Measurements from ENCODE around the gene RASAL3.
"Not testable (repeated sequence)": the region's sequence is repeated elsewhere in the genome, so short reads cannot be mapped to it uniquely, and the experiment has no call there.

RASAL3 gene

DNA sequence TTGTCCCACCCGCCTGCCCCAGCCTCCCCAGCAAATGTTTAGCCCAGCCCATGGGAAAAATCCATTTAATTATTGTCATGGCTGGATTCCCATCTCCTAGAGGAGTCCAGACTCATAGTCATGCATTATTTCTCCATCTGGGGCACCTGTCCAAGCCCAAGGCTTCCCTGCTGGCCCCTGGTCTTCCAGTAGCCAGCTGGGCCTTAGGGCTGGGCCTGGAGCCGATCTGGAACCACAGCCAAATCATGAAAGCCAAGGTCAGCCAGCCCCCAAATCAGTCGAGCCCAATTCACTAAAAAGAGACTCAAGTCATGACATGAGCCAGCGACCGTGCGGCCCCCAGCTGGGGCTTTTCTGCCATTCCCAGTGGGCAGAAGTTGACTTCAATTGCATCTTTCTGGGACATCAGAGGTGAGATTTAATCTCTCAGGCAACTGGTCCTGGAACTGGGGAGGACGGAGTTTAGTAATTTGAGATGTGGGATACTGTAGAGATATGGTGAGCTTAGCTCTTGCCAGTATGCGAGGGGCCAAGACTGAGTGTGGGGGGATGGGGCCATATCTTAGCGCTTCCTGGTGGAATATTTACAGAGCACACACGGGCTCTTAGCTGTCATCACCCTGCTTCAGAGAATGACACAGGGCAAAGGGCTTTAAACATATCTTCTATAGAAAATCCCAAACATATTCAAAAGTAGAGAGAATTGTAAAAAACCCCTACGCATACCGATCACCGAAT lies 24.3 kb upstream of the RASAL3 start:
- H3K4me1 ChIP-seq (ENCODE audit: control insufficient read depth, low read depth, low read length), result no peaks in the 10 kb centered on the region
- H3K36me3 ChIP-seq (ENCODE audit: control insufficient read depth, low read depth, low read length), result no peaks in the 10 kb centered on the region
- no peak overlapping the region for H3K27ac ChIP-seq (ENCODE audit: low read length)
- H3K27me3 ChIP-seq (ENCODE audit: control insufficient read depth, insufficient read depth, low read length), result no peaks in the 10 kb centered on the region
- no peak overlapping the region for H3K4me3 ChIP-seq (ENCODE audit: low read length)
- H3K9ac ChIP-seq (ENCODE audit: low read length), result no peak overlapping the region
- H3K9me3 ChIP-seq (ENCODE audit: control insufficient read depth, low read depth, low read length), result peaks cover 35% of the 10 kb centered on the region

DNA sequence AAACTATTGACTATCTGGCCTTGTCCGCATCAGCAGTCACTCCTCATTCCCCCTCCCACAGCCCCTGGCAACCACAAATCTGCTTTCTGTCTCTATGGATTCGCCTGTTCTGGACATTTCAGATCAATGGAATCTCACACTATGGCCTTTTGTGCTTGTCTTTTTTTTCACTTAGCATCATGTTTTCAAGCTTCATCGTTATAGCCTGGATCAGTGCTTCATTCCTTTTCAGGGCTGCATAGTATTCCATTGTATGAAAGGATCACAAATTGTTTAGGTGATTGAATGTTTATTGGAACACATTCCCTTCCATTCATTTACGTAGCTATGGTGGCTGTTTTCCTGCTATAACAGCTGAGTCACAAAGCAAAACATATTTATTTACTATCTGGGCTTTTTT lies 22.7 kb upstream of the RASAL3 start:
- H3K9me3 ChIP-seq (ENCODE audit: control insufficient read depth, low read depth, low read length), result peaks cover 38% of the 10 kb centered on the region
- H3K27me3 ChIP-seq (ENCODE audit: control insufficient read depth, insufficient read depth, low read length), result no peaks in the 10 kb centered on the region
- no peak overlapping the region for H3K9ac ChIP-seq (ENCODE audit: low read length)
- H3K4me1 ChIP-seq (ENCODE audit: control insufficient read depth, low read depth, low read length), result no peaks in the 10 kb centered on the region
- no peak overlapping the region for H3K4me3 ChIP-seq (ENCODE audit: low read length)
- H3K27ac ChIP-seq (ENCODE audit: low read length), result no peak overlapping the region
- H3K36me3 ChIP-seq (ENCODE audit: control insufficient read depth, low read depth, low read length), result no peaks in the 10 kb centered on the region

- H3K36me3 ChIP-seq (ENCODE audit: control insufficient read depth, low read depth, low read length); H3K27me3 ChIP-seq (ENCODE audit: control insufficient read depth, insufficient read depth, low read length); H3K4me1 ChIP-seq (ENCODE audit: control insufficient read depth, low read depth, low read length); H3K4me3 ChIP-seq (ENCODE audit: low read length); H3K9ac ChIP-seq (ENCODE audit: low read length); H3K27ac ChIP-seq (ENCODE audit: low read length): not testable (repeated sequence)
- peaks cover 38% of the 10 kb centered on the region for H3K9me3 ChIP-seq (ENCODE audit: control insufficient read depth, low read depth, low read length)
Observed at GRCh38 chr19:15485768-15486167, 21.4 kb upstream of the RASAL3 start.

DNA sequence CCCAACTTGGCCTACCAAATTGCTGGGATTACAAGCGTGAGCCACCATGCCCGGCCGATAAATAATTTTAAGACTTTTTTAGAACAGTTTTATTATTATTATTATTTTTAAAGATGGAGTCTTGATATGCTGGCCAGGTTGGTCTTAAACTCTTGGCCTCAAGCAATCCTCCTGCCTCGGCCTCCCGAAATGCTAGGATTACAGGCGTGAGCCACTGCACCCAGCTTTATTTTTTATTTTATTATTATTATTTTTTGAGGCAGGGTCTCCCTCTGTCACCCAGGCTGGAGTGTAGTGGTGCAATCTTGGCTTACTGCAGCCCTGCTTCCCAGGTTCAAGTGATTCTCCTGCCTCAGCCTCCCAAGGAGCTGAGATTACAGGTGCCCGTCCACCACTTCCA lies 16.7 kb upstream of the RASAL3 start:
- H3K4me1 ChIP-seq (ENCODE audit: control insufficient read depth, low read depth, low read length); H3K27ac ChIP-seq (ENCODE audit: low read length): not testable (repeated sequence)
- H3K9me3 ChIP-seq (ENCODE audit: control insufficient read depth, low read depth, low read length), result peaks cover 18% of the 10 kb centered on the region

DNA sequence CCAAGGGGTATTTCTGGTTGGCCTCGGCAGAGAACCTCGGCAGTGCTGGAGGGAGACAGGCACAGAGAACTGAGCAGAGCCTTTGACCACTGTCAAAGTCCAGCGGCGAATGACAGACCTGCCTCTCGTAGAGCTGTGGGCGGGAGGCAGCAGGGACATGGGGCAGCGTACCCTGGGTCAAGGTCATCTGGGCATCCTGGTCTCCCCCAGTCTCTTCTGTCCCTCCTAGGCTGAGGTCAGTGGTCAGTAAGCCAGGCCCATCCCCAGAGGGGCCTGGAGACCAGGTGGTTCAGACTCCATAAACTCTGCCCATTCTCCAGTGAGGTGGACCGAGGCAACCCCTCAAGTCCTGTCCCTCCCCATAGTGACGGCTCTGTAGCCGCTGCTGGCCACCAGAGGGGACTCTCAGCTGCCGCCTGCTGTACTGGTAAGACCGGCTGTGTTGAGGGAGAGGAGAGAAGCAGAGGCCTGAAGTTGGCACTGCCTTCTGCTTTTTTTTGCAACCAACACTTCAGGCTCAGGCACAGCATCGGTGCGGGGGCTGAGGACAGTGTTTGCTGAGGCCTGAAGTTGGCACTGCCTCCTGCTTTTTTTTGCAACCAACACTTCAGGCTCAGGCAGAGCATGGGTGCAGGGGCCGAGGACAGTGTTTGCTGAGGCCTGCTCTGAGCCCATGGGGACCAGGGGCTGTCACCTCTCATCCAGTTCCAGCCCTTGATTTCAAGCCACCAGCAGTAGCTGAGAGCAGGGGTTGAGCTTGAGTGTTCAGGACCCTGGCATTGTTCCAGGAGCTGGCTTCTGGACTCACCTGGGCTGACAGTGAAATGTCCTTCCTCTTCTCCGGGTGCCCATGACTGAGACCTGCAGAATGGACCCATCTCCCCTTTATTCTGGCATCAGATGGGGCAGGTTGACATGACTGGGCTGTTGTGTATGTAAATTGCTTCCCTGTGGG lies 15.3 kb upstream of the RASAL3 start, which contains the start of gene PGLYRP2:
TSS of gene PGLYRP2 (minus strand) at position 111 of the 955 bp plus-strand sequence. CDS start 130 bp downstream, outside the sequence.
- H3K9me3 ChIP-seq (ENCODE audit: control insufficient read depth, low read depth, low read length), result peaks cover 10% of the 10 kb centered on the region

More for the DNA sequence above, 16.7 kb upstream of the RASAL3 start:
- H3K9ac ChIP-seq (ENCODE audit: low read length); H3K4me3 ChIP-seq (ENCODE audit: low read length); H3K36me3 ChIP-seq (ENCODE audit: control insufficient read depth, low read depth, low read length); H3K27me3 ChIP-seq (ENCODE audit: control insufficient read depth, insufficient read depth, low read length): not testable (repeated sequence)

DNA sequence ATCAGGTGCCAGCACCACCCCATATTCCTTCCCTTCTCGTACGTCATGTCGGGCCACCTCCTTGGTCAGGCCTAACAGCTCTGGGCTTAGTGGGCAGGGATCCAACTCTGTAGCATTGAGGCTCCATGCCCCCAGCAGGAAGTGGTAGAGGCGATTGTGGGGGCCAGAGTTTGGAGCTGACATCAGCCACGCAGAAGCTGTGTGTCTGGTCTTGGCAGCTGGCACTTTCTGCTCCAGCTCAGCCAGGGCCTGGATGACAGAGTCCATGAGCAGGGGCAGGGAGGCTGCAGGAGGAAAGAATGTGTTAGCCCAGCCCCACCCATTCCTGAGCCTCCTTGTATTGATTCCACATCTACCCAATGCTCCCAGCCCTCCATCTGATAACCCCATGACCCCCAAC lies 12.0 kb upstream of the RASAL3 start:
- Histone ChIP-seq H3K4me3 (ENCODE audit: low read length) (no peak overlapping the region), H3K27ac (ENCODE audit: low read length) (no peak overlapping the region)

More for the DNA sequence above, 15.3 kb upstream of the RASAL3 start, which contains the start of gene PGLYRP2:
- H3K9ac ChIP-seq (ENCODE audit: low read length), result no peak within 1 kb of the TSS
- no peaks in the 10 kb centered on the region for H3K27me3 ChIP-seq (ENCODE audit: control insufficient read depth, insufficient read depth, low read length)
- no peak within 1 kb of the TSS for H3K27ac ChIP-seq (ENCODE audit: low read length)
- no peak within 1 kb of the TSS for H3K4me3 ChIP-seq (ENCODE audit: low read length)
- no peaks in the 10 kb centered on the region for H3K36me3 ChIP-seq (ENCODE audit: control insufficient read depth, low read depth, low read length)
- no peaks in the 10 kb centered on the region for H3K4me1 ChIP-seq (ENCODE audit: control insufficient read depth, low read depth, low read length)

DNA sequence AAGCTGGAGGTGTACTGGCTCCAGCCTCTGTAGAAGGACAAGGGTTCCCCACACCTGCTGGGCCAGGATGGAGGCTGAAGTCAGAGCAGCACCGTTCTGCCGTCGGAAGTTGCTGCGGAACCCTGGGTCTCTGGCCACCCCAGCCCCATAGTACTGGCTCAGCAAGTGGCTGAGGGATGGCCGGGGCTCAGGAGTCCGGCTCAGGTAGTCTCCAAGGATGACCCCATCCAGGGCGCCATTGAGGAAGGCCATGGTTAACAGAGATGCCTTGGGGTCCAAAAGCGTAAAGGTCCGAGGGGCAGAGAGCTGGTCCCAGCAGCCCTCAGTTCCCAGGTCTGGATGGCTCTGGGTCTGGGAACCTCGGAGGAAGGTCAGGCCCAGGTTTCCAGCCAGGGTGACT lies 11.3 kb upstream of the RASAL3 start:
- Histone ChIP-seq H3K27me3 (ENCODE audit: control insufficient read depth, insufficient read depth, low read length) (no peaks in the 10 kb centered on the region), H3K27ac (ENCODE audit: low read length) (no peak overlapping the region), H3K4me1 (ENCODE audit: control insufficient read depth, low read depth, low read length) (no peaks in the 10 kb centered on the region), H3K9me3 (ENCODE audit: control insufficient read depth, low read depth, low read length) (peaks cover 7% of the 10 kb centered on the region), H3K9ac (ENCODE audit: low read length) (no peak overlapping the region), H3K4me3 (ENCODE audit: low read length) (no peak overlapping the region), H3K36me3 (ENCODE audit: control insufficient read depth, low read depth, low read length) (no peaks in the 10 kb centered on the region)

More for the DNA sequence above, 12.0 kb upstream of the RASAL3 start:
- no peaks in the 10 kb centered on the region for H3K4me1 ChIP-seq (ENCODE audit: control insufficient read depth, low read depth, low read length)
- no peaks in the 10 kb centered on the region for H3K27me3 ChIP-seq (ENCODE audit: control insufficient read depth, insufficient read depth, low read length)
- no peak overlapping the region for H3K9ac ChIP-seq (ENCODE audit: low read length)
- H3K9me3 ChIP-seq (ENCODE audit: control insufficient read depth, low read depth, low read length), result peaks cover 7% of the 10 kb centered on the region
- H3K36me3 ChIP-seq (ENCODE audit: control insufficient read depth, low read depth, low read length), result no peaks in the 10 kb centered on the region

DNA sequence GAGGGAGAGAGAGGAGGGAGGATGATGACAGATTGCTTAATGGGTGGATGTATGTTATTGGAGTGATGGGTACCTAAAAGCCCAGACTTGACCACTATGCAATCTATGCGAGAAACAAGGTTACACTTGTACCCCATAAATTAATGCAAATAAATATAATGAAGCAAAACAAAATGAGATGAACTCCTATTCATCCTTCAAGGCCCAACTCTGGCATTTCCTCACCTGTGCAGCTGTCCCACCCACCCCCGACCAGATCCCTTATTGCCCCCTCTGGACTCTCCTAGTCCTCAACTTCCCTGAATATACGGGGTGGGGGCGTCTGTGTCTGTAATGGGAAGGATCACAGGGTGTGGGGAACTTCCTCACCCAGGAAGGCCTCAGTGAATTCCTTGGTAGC lies 10.8 kb upstream of the RASAL3 start:
- Histone ChIP-seq H3K4me3 (ENCODE audit: low read length) (no peak overlapping the region), H3K4me1 (ENCODE audit: control insufficient read depth, low read depth, low read length) (no peaks in the 10 kb centered on the region), H3K9ac (ENCODE audit: low read length) (no peak overlapping the region), H3K9me3 (ENCODE audit: control insufficient read depth, low read depth, low read length) (peaks cover 7% of the 10 kb centered on the region), H3K27ac (ENCODE audit: low read length) (no peak overlapping the region), H3K27me3 (ENCODE audit: control insufficient read depth, insufficient read depth, low read length) (peaks cover 2% of the 10 kb centered on the region), H3K36me3 (ENCODE audit: control insufficient read depth, low read depth, low read length) (no peaks in the 10 kb centered on the region)

DNA sequence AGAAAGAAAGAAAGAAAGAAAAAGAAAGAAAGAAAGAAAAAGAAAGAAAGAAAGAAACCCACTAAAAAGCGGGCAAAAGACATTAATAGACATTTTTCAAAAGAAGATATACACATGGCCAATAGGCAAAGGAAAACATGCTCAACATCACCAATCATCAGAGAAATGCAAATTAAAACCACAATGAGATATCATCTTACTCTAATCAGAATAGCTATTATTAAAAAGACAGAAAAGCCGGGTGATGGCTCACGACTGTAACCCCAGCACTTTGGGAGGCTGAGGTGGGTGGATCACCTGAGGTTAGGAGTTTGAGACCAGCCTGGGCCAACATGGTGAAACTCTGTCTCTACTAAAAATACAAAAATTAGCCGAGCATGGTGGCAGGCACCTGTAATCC lies 9.5 kb upstream of the RASAL3 start:
- not testable (repeated sequence) for H3K9ac ChIP-seq (ENCODE audit: low read length); H3K36me3 ChIP-seq (ENCODE audit: control insufficient read depth, low read depth, low read length); H3K9me3 ChIP-seq (ENCODE audit: control insufficient read depth, low read depth, low read length); H3K27ac ChIP-seq (ENCODE audit: low read length); H3K4me1 ChIP-seq (ENCODE audit: control insufficient read depth, low read depth, low read length); H3K4me3 ChIP-seq (ENCODE audit: low read length)
- peaks cover 16% of the 10 kb centered on the region for H3K27me3 ChIP-seq (ENCODE audit: control insufficient read depth, insufficient read depth, low read length)

DNA sequence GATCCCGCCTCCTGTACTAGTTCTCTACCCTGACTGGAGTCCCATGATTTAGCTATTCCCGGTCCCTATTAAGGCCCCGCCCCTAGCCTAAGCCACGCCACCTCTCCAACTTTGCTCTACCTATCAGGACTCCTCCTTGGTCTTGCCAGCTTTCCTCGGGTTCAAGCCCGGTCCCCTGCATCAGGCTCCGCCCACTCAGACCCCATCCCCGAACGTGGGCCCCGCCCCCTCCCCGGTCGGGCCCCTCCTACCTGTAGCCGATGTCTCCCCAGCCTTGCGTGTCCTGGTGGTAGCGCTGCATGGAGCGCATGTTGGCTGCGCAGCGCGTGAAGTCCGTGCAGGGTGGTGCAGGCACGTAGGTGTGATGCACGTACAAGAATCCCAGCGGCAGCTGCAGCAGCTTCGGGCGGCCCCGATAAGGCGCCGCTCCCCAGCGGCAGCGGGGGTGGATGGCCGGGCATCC lies 7.3 kb upstream of the RASAL3 start:
- H3K36me3 ChIP-seq (ENCODE audit: control insufficient read depth, low read depth, low read length), result no peaks in the 10 kb centered on the region
- no peak overlapping the region for H3K4me3 ChIP-seq (ENCODE audit: low read length)
- no peaks in the 10 kb centered on the region for H3K9me3 ChIP-seq (ENCODE audit: control insufficient read depth, low read depth, low read length)
- H3K27me3 ChIP-seq (ENCODE audit: control insufficient read depth, insufficient read depth, low read length), result peaks cover 37% of the 10 kb centered on the region
- H3K9ac ChIP-seq (ENCODE audit: low read length), result no peak overlapping the region
- H3K27ac ChIP-seq (ENCODE audit: low read length), result no peak overlapping the region
- no peaks in the 10 kb centered on the region for H3K4me1 ChIP-seq (ENCODE audit: control insufficient read depth, low read depth, low read length)

DNA sequence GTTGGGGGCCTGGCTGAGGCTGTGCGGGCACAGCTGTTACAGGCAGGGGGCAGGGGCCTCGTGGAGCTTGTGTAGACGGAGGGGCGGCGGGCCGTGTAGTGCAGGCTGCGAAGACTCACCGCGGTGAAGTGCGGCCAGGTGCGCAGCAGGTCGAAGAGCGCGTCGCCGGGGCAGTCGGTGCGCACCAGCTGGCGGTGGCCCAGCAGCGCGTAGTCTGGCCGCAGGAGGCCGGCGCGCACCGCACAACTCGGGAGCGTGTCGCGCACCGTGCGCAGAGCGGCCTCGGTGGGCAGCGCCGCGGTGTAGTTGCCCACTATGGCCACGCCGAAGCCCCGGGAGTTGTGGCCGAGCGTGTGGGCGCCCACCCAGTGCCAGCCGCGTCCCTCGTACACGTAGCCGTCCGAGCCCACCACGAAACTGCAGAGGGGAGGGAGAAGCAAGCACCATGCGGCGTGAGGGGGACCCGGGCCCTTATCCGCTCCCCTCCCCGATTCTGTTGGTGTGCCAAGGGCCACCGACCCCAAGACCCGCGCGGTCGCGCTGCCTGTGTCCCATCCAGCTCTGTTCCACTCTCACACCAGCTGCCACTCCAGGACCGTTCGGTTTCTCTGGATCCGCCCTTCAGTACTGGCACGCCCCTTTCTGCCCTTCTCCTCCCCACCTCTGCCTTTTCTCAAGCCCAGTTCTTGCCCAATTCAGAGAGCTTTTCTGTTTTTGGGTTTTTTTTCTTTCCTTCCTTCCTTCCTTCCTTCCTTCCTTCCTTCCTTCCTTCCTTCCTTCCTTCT lies 5.4 kb upstream of the RASAL3 start:
- no peaks in the 10 kb centered on the region for H3K4me1 ChIP-seq (ENCODE audit: control insufficient read depth, low read depth, low read length)
- peaks cover 37% of the 10 kb centered on the region for H3K27me3 ChIP-seq (ENCODE audit: control insufficient read depth, insufficient read depth, low read length)
- no peaks in the 10 kb centered on the region for H3K9me3 ChIP-seq (ENCODE audit: control insufficient read depth, low read depth, low read length)
- H3K27ac ChIP-seq (ENCODE audit: low read length), result no peak overlapping the region
- no peaks in the 10 kb centered on the region for H3K36me3 ChIP-seq (ENCODE audit: control insufficient read depth, low read depth, low read length)
- H3K9ac ChIP-seq (ENCODE audit: low read length), result no peak overlapping the region
- peak overlapping the region; percentile 37 for H3K4me3 ChIP-seq (ENCODE audit: low read length)
